GM23338 (cell line): ENCODE results near the gene RBM3. TPM values are rescaled to one million over a fixed set of nuclear protein-coding genes. Genes with fewer than 3 reads are reported as not detected.

Experiments
- ATAC-seq: fragments of 200-7000 bp; cut with Tn5 transposase; 3 replicates; pipeline ENCODE4 v1.9.1; 2020
- DNase-seq: peaks from one replicate; pipeline ENCODE4 v3.0.0-alpha.2; 2015; ENCODE audit warnings: low spot score
- H2AFZ ChIP-seq: fragments of 200-600 bp; sonication (generic); 2 replicates; pipeline ENCODE4 v1.8.0; 2016; ENCODE audit warnings: antibody characterized with exemption, mild to moderate bottlenecking, moderate library complexity
- H3F3A ChIP-seq: fragments of 200-600 bp; sonication (generic); replicated peaks from 2 replicates; pipeline ENCODE4 v1.8.0; 2017; ENCODE audit warnings: antibody characterized with exemption, mixed run types, low read depth
- H3K27ac ChIP-seq: fragments of 200-600 bp; sonication (generic); 2 replicates; pipeline ENCODE4 v1.6.1; 2016; ENCODE audit warnings: low read depth
- H3K27me3 ChIP-seq: fragments of 200-600 bp; sonication (generic); 2 replicates; pipeline ENCODE4 v1.8.0; 2016; ENCODE audit warnings: mild to moderate bottlenecking, mixed run types, moderate library complexity; ENCODE audit not compliant: insufficient read depth
- H3K36me3 ChIP-seq: fragments of 200-600 bp; sonication (generic); 2 replicates; pipeline ENCODE4 v1.8.0; 2016; ENCODE audit warnings: mild to moderate bottlenecking; ENCODE audit not compliant: insufficient read depth
- H3K4me1 ChIP-seq: fragments of 200-600 bp; sonication (generic); 2 replicates; pipeline ENCODE4 v1.8.0; 2016; ENCODE audit warnings: mild to moderate bottlenecking, moderate library complexity; ENCODE audit not compliant: insufficient read depth
- H3K4me2 ChIP-seq: fragments of 200-600 bp; sonication (generic); 2 replicates; pipeline ENCODE4 v1.7.1; 2017; ENCODE audit warnings: mixed run types
- H3K4me3 ChIP-seq: fragments of 200-600 bp; sonication (generic); 2 replicates; pipeline ENCODE4 v1.6.1; 2016; ENCODE audit warnings: mixed run types
- H3K79me2 ChIP-seq: fragments of 200-600 bp; sonication (generic); replicated peaks from 2 replicates; pipeline ENCODE4 v1.8.0; 2017; ENCODE audit warnings: mild to moderate bottlenecking; ENCODE audit not compliant: insufficient read depth
- H3K9me2 ChIP-seq: fragments of 200-600 bp; sonication (generic); 2 replicates; pipeline ENCODE4 v1.8.0; 2017; ENCODE audit not compliant: insufficient read depth
- H4K20me1 ChIP-seq: fragments of 200-600 bp; sonication (generic); replicated peaks from 2 replicates; pipeline ENCODE4 v1.8.0; 2017; ENCODE audit warnings: mild to moderate bottlenecking; ENCODE audit not compliant: insufficient read depth
- H3K27ac Mint-ChIP-seq: 2 replicates; pipeline ENCODE4 v1.8.0; 2020; ENCODE audit warnings: inconsistent platforms, mild to moderate bottlenecking, moderate library complexity, mixed read lengths
- H3K27me3 Mint-ChIP-seq: 3 replicates; pipeline ENCODE4 v1.8.0; 2022; ENCODE audit warnings: low read depth, mild to moderate bottlenecking, moderate library complexity, mixed read lengths, inconsistent platforms; ENCODE audit not compliant: insufficient read depth, poor library complexity
- H3K36me3 Mint-ChIP-seq: 3 replicates; pipeline ENCODE4 v1.8.0; 2021; ENCODE audit warnings: low read depth, mild to moderate bottlenecking, inconsistent platforms, moderate library complexity, mixed read lengths
- H3K4me1 Mint-ChIP-seq: 3 replicates; pipeline ENCODE4 v1.8.0; 2020; ENCODE audit warnings: mild to moderate bottlenecking, inconsistent platforms, mixed read lengths
- H3K4me3 Mint-ChIP-seq: 3 replicates; pipeline ENCODE4 v1.8.0; 2021; ENCODE audit warnings: moderate library complexity, mild to moderate bottlenecking, inconsistent platforms, mixed read lengths
- H3K9me3 Mint-ChIP-seq: 3 replicates; pipeline ENCODE4 v1.8.0; 2020; ENCODE audit warnings: moderate library complexity, mild to moderate bottlenecking, inconsistent platforms, mixed read lengths
- CREB1 ChIP-seq: fragments of 250-450 bp; sonication (Bioruptor Pico); IDR thresholded peaks from 2 replicates; pipeline ENCODE4 v1.5.0; 2020; ENCODE audit warnings: low read depth, mild to moderate bottlenecking, moderate library complexity
- CTCF ChIP-seq, 2 experiments: fragments of 200-600 bp in 1 of 2; sonication (generic) in 1 of 2; conservative IDR thresholded peaks; 2 replicates each; pipeline versions ENCODE4 v1.5.1 to v1.6.1; 2016 to 2017; ENCODE audit warnings: antibody characterized with exemption in 2 of 2, low read depth in 2 of 2, mild to moderate bottlenecking in 2 of 2, moderate library complexity in 1 of 2
- ETS1 ChIP-seq: IDR thresholded peaks from 2 replicates; pipeline ENCODE4 v1.6.1; 2016; ENCODE audit warnings: antibody characterized with exemption
- EZH2 ChIP-seq: fragments of 200-600 bp; sonication (generic); IDR thresholded peaks from one replicate; pipeline ENCODE4 v1.8.0; 2017; ENCODE audit warnings: antibody characterized with exemption, mild to moderate bottlenecking, low read depth; ENCODE audit not compliant: unreplicated experiment
- EZH2phosphoT487 ChIP-seq: fragments of 200-600 bp; sonication (generic); IDR thresholded peaks from one replicate; pipeline ENCODE4 v1.8.1; 2018; ENCODE audit warnings: antibody characterized with exemption; ENCODE audit not compliant: unreplicated experiment
- JUNB ChIP-seq: IDR thresholded peaks from one replicate; pipeline ENCODE4 v1.6.1; 2016; ENCODE audit warnings: antibody characterized with exemption; ENCODE audit not compliant: unreplicated experiment
- NANOG ChIP-seq: IDR thresholded peaks from 2 replicates; pipeline ENCODE4 v1.6.1; 2016; ENCODE audit warnings: antibody characterized with exemption, borderline replicate concordance
- POLR2AphosphoS5 ChIP-seq: IDR thresholded peaks from 2 replicates; pipeline ENCODE4 v1.6.1; 2016; ENCODE audit warnings: antibody characterized with exemption, low read depth
- REST ChIP-seq: IDR thresholded peaks from one replicate; pipeline ENCODE4 v1.6.1; 2018; ENCODE audit warnings: antibody characterized with exemption; ENCODE audit not compliant: unreplicated experiment
- STAT1 ChIP-seq: IDR thresholded peaks from one replicate; pipeline ENCODE4 v1.6.1; 2016; ENCODE audit warnings: antibody characterized with exemption; ENCODE audit not compliant: unreplicated experiment
- ZNF114 ChIP-seq: fragments of 250-450 bp; sonication (Bioruptor Pico); IDR thresholded peaks from 2 replicates; pipeline ENCODE4 v1.5.0; 2020; ENCODE audit warnings: mild to moderate bottlenecking, moderate library complexity
- ZNF331 ChIP-seq: fragments of 250-450 bp; sonication (Bioruptor Pico); IDR thresholded peaks from 2 replicates; pipeline ENCODE4 v1.5.0; 2020; ENCODE audit warnings: low read depth, mild to moderate bottlenecking, moderate library complexity
- ZNF462 ChIP-seq: fragments of 250-450 bp; sonication (Bioruptor Pico); IDR thresholded peaks from 2 replicates; pipeline ENCODE4 v1.5.0; 2020; ENCODE audit warnings: mild to moderate bottlenecking, moderate library complexity
- polyA plus RNA-seq: library from polyadenylated mRNA; unstranded; fragments of >200 nt; fragmentation: Nextera tagmentation; extraction: Ambion mirVana; gene quantifications from 2 replicates; pipeline ENCODE4 v1.2.1, GENCODE V29; 2016
- total RNA-seq: library from RNA; depleted of rRNA; stranded (reverse); fragments of >200 nt; shearing (Covaris generic); gene quantifications from 2 replicates; pipeline ENCODE4 v1.2.3, GENCODE V29; 2014

The RBM3 gene
- total and polyA plus RNA-seq, 2 experiments from 2014 or later = 77.5 to 103 TPM

DNA sequence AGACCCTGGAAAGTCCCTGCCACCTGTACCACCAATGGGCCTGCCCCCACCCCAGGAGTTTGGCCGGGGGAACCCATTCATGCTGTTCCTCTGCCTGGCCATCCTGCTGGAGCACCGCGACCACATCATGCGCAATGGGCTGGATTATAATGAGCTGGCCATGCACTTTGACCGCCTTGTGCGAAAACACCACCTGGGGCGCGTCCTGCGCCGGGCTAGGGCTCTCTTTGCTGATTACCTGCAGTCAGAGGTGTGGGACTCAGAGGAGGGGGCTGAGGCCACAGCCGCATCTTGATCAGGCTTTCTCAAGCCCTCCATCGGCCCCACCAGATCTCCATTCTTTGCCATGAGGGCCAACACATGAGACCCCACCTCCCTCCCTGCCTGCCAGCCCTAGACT is 13.6 kb upstream of the RBM3 start:
- Histone ChIP-seq H3K36me3 (no peaks in the 10 kb centered on the region), H2AFZ (no peak overlapping the region), H3K27me3 (no peaks in the 10 kb centered on the region), H3K4me3 (no peak overlapping the region), H3K9me2 (no peaks in the 10 kb centered on the region), H3F3A (no peaks in the 10 kb centered on the region), H4K20me1 (no peaks in the 10 kb centered on the region), H3K27ac (no peak overlapping the region), H3K4me2 (no peak overlapping the region), H3K4me1 (no peaks in the 10 kb centered on the region), H3K79me2 (no peaks in the 10 kb centered on the region)
- no peaks in the 10 kb centered on the region for H3K9me3 Mint-ChIP-seq
- no peaks in the 10 kb centered on the region for H3K4me1 Mint-ChIP-seq
- peaks cover 12% of the 10 kb centered on the region; the same call in 2 of the 3 replicates for H3K36me3 Mint-ChIP-seq
- DNase-seq (no peak), ATAC-seq (no peak)
- no peaks in the 10 kb centered on the region for H3K27me3 Mint-ChIP-seq
- no peak overlapping the region for H3K4me3 Mint-ChIP-seq
- no peak overlapping the region for H3K27ac Mint-ChIP-seq
- TF ChIP-seq ZNF462 (CRISPR knock-in tag) = no peak
- TF ChIP-seq REST = no peak
- no peak for TF ChIP-seq ETS1
- no peak for TF ChIP-seq EZH2
- TF ChIP-seq ZNF114 (CRISPR knock-in tag) = no peak
- TF ChIP-seq JUNB = no peak
- TF ChIP-seq CTCF (conservative IDR thresholded peaks at IDR 0.05; ENCODE audit: low read depth in 2 of 2) = no peak
- TF ChIP-seq EZH2phosphoT487 = no peak
- TF ChIP-seq CREB1 (CRISPR knock-in tag) = no peak
- no peak for TF ChIP-seq STAT1
- no peak for TF ChIP-seq NANOG
- no peak for TF ChIP-seq POLR2AphosphoS5
- no peak for TF ChIP-seq ZNF331 (CRISPR knock-in tag)
